Panc1 (cell line): ENCODE data around the gene OTOG. TPM values are rescaled to one million over a fixed set of nuclear protein-coding genes. Genes with fewer than 3 reads are reported as not detected.

ENCODE experiments used
- ATAC-seq: fragments of 200-7000 bp; cut with Tn5 transposase; 2 replicates; pipeline ENCODE4 v1.9.1; 2020; ENCODE audit warnings: mild to moderate bottlenecking, moderate library complexity
- BruUV-seq: library from RNA; stranded (reverse); fragments of 400-500 nt; replicated peaks from 2 replicates; lab custom pipeline; 2021; lab: Mats Ljungman, UMichigan
- CTCF ChIA-PET: fragments of 300-600 bp; sonication (Branson Sonifier 250); formaldehyde crosslinking; loops from one replicate; lab custom pipeline; 2022; ENCODE audit warnings: antibody characterized with exemption; lab: Charles Lee
- POLR2A ChIA-PET: fragments of 300-600 bp; sonication (Branson Sonifier 250); formaldehyde crosslinking; loops from one replicate; lab custom pipeline; 2022; ENCODE audit warnings: antibody characterized with exemption; lab: Charles Lee
- DNase-seq: peaks from one replicate; pipeline ENCODE4 v3.0.0-alpha.2; 2010; ENCODE audit warnings: low read depth, low spot score
- H3K27ac ChIP-seq: 2 replicates; pipeline ENCODE4 v1.5.1; 2011; ENCODE audit warnings: mild to moderate bottlenecking, low read length, inconsistent platforms
- H3K27me3 ChIP-seq: fragments of 200-500 bp; sonication (Bioruptor generic); 2 replicates; pipeline ENCODE4 v1.6.0; 2014; ENCODE audit warnings: low read length, inconsistent platforms; ENCODE audit not compliant: control insufficient read depth, insufficient read depth
- H3K36me3 ChIP-seq: fragments of 200-500 bp; sonication (Bioruptor generic); 2 replicates; pipeline ENCODE4 v1.5.1; 2014; ENCODE audit warnings: inconsistent platforms, mild to moderate bottlenecking, low read length, moderate library complexity; ENCODE audit not compliant: control insufficient read depth, insufficient read depth
- H3K4me1 ChIP-seq: 2 replicates; pipeline ENCODE4 v1.5.1; 2011; ENCODE audit warnings: inconsistent platforms, mild to moderate bottlenecking, low read length, moderate library complexity; ENCODE audit not compliant: control insufficient read depth, insufficient read depth
- H3K4me3 ChIP-seq, 2 experiments: 2 replicates each; pipeline ENCODE4 v1.5.1; 2011 to 2012; ENCODE audit warnings: low read depth in 2 of 2, low read length in 2 of 2, mild to moderate bottlenecking in 2 of 2, inconsistent platforms in 1 of 2, moderate library complexity in 1 of 2
- H3K9me3 ChIP-seq: fragments of 200-500 bp; sonication (Bioruptor generic); 2 replicates; pipeline ENCODE4 v1.5.1; 2014; ENCODE audit warnings: low read depth, mild to moderate bottlenecking, inconsistent platforms, low read length, moderate library complexity; ENCODE audit not compliant: control insufficient read depth, insufficient read depth
- POLR2AphosphoS5 ChIP-seq: IDR thresholded peaks from 2 replicates; pipeline ENCODE4 v1.6.1; 2012; ENCODE audit warnings: mild to moderate bottlenecking, low read depth, low read length, moderate library complexity
- SIN3A ChIP-seq: IDR thresholded peaks from 2 replicates; pipeline ENCODE4 v1.6.1; 2012; ENCODE audit warnings: low read depth, mild to moderate bottlenecking, low read length, moderate library complexity, borderline replicate concordance; ENCODE audit not compliant: insufficient read depth
- TCF7L2 ChIP-seq: IDR thresholded peaks from 2 replicates; pipeline ENCODE4 v1.6.1; 2011; ENCODE audit warnings: mild to moderate bottlenecking, low read depth, low read length, inconsistent platforms
- in situ Hi-C: cut with HindIII; loops from 2 replicates; pipeline ENCODE4 v1.10.0; 2016; ENCODE audit warnings: low sequenced_read_pairs, low pct_unique_long_range_greater_than_20kb
- intact Hi-C: fragments of 100-400 bp; cut with micrococcal nuclease; formaldehyde crosslinking; loops from one replicate; pipeline ENCODE4 v1.10.0; 2022; ENCODE audit not compliant: unreplicated experiment
- total RNA-seq: library from RNA; stranded (reverse); gene quantifications from one replicate; pipeline ENCODE4 v1.2.1, GENCODE V29; 2021; ENCODE audit not compliant: unreplicated experiment
- TF ChIP-seq, protein P1 (sequence below), 2 experiments: IDR thresholded peaks; 2 replicates each; pipeline ENCODE4 v1.6.1; 2011 to 2012; ENCODE audit warnings: low read depth in 2 of 2, control low read depth in 1 of 2, low read length in 1 of 2, mild to moderate bottlenecking in 1 of 2, moderate library complexity in 1 of 2; ENCODE audit not compliant: insufficient read depth in 1 of 2
- TF ChIP-seq, protein P2 (sequence below): fragments of 450-650 bp; IDR thresholded peaks from 2 replicates; pipeline ENCODE4 v1.5.1; 2017; ENCODE audit warnings: mild to moderate bottlenecking

Gene OTOG
- total RNA-seq, 1 experiment from 2014 or later, result not detected

DNA sequence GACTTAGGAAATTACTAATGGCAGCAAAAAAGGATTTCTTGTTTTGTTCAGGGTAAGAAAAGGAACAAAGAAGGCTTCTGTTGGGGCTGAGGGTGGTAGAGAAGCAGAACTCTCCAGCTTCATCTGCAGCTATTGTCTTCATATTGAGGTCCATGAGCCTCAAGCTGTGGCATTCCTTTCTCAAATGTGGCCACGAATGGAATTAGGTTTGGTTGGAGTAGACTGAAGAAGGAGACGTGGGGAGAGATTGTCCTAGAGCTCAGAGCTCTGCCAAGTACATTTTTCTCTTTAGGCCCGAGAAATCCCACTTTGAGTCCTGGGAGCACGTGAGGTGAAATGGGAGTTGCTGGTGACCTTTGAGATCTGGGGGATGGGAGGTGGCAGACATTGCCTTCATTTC is 146.5 kb downstream of the OTOG start:
- DNase-seq (no peak), ATAC-seq (no peak)
- in situ Hi-C loops, result no loop called here
- intact Hi-C loops, result no loop called here
- ChIA-PET POLR2A (no interaction called here), CTCF (no interaction called here)
- peaks cover 10% of the 10 kb centered on the region; the same call in 1 of the 2 replicates for H3K27me3 ChIP-seq
- H3K9me3 ChIP-seq, result no peaks in the 10 kb centered on the region
- H3K4me3 ChIP-seq, result no peak overlapping the region
- no peak for TF ChIP-seq POLR2AphosphoS5
- TF ChIP-seq TCF7L2, result no peak
- TF ChIP-seq, protein P1, sequence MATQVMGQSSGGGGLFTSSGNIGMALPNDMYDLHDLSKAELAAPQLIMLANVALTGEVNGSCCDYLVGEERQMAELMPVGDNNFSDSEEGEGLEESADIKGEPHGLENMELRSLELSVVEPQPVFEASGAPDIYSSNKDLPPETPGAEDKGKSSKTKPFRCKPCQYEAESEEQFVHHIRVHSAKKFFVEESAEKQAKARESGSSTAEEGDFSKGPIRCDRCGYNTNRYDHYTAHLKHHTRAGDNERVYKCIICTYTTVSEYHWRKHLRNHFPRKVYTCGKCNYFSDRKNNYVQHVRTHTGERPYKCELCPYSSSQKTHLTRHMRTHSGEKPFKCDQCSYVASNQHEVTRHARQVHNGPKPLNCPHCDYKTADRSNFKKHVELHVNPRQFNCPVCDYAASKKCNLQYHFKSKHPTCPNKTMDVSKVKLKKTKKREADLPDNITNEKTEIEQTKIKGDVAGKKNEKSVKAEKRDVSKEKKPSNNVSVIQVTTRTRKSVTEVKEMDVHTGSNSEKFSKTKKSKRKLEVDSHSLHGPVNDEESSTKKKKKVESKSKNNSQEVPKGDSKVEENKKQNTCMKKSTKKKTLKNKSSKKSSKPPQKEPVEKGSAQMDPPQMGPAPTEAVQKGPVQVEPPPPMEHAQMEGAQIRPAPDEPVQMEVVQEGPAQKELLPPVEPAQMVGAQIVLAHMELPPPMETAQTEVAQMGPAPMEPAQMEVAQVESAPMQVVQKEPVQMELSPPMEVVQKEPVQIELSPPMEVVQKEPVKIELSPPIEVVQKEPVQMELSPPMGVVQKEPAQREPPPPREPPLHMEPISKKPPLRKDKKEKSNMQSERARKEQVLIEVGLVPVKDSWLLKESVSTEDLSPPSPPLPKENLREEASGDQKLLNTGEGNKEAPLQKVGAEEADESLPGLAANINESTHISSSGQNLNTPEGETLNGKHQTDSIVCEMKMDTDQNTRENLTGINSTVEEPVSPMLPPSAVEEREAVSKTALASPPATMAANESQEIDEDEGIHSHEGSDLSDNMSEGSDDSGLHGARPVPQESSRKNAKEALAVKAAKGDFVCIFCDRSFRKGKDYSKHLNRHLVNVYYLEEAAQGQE (IDR thresholded peaks at IDR 0.05; ENCODE audit: insufficient read depth in 1 of 2, low read depth in 2 of 2, low read length in 1 of 2), result no peak
- no peak for TF ChIP-seq SIN3A
- TF ChIP-seq, protein P2, sequence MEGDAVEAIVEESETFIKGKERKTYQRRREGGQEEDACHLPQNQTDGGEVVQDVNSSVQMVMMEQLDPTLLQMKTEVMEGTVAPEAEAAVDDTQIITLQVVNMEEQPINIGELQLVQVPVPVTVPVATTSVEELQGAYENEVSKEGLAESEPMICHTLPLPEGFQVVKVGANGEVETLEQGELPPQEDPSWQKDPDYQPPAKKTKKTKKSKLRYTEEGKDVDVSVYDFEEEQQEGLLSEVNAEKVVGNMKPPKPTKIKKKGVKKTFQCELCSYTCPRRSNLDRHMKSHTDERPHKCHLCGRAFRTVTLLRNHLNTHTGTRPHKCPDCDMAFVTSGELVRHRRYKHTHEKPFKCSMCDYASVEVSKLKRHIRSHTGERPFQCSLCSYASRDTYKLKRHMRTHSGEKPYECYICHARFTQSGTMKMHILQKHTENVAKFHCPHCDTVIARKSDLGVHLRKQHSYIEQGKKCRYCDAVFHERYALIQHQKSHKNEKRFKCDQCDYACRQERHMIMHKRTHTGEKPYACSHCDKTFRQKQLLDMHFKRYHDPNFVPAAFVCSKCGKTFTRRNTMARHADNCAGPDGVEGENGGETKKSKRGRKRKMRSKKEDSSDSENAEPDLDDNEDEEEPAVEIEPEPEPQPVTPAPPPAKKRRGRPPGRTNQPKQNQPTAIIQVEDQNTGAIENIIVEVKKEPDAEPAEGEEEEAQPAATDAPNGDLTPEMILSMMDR, result no peak
- no peaks in the 10 kb centered on the region for H3K4me1 ChIP-seq
- BruUV-seq, result no TSS peak
- no peak overlapping the region for H3K27ac ChIP-seq
- H3K36me3 ChIP-seq, result no peaks in the 10 kb centered on the region

DNA sequence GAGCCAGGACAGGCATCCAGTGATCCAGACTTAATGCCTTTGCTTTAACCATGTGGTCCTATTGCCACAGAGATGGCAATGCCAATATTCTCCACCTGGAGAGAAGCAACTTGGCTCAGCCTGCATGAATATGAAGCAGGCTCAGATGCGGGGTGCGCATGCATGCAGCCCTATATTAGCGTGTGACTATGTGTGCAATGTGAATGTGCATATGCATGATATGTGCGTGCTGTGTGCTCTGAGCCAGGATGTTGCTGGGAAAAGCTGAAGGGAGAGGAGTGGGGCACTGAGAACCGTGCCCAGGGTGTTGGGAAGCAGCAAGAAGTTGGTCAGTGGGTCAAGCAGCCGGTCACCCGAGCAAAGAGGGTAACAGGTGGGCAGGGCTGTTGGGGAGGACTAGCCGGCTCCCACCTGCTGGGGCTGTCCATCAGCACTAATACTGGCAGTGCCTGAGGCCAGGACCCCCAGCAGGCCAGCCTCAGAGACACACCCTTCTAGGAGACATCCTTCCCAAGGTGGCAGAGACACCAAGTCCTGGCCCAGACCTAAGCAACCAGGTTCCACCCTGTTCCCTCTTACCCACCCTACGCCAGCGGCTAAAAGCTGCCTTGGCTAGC is 147.5 kb downstream of the OTOG start:
- ChIA-PET CTCF (no interaction called here), POLR2A (no interaction called here)
- BruUV-seq, result no TSS peak
- DNase-seq (no peak), ATAC-seq (no peak)
- Histone ChIP-seq H3K4me1 (no peaks in the 10 kb centered on the region), H3K36me3 (no peaks in the 10 kb centered on the region), H3K4me3 (no peak overlapping the region), H3K27me3 (peaks cover 10% of the 10 kb centered on the region; the same call in 1 of the 2 replicates), H3K27ac (no peak overlapping the region), H3K9me3 (no peaks in the 10 kb centered on the region)
- in situ Hi-C loops, result no loop called here
- no peak for TF ChIP-seq TCF7L2
- no peak for TF ChIP-seq SIN3A
- TF ChIP-seq, protein P2, result no peak
- TF ChIP-seq, protein P1 (IDR thresholded peaks at IDR 0.05; ENCODE audit: insufficient read depth in 1 of 2, low read depth in 2 of 2, low read length in 1 of 2), result no peak
- TF ChIP-seq POLR2AphosphoS5, result no peak
- intact Hi-C loops, result no loop called here
